HEK293 (cell line): Measurements from ENCODE around the gene BRI3BP.
"Not testable (repeated sequence)": the region's sequence is repeated elsewhere in the genome, so short reads cannot be mapped to it uniquely, and the experiment has no call there.

Source experiments
- CTCF ChIA-PET: fragments of 350-600 bp; formaldehyde crosslinking; extraction: SDS; loops from one replicate; lab custom pipeline; 2021; ENCODE audit warnings: antibody characterized with exemption; lab: Yijun Ruan, JAX
- POLR2A ChIA-PET: fragments of 300-600 bp; formaldehyde crosslinking; extraction: SDS; loops from one replicate; lab custom pipeline; 2020; ENCODE audit warnings: antibody characterized with exemption, inconsistent platforms; lab: Yijun Ruan, JAX
- H3K27ac ChIP-seq: fragments of 200-500 bp; sonication (Bioruptor generic); 2 replicates; pipeline ENCODE4 v1.5.1; 2014; ENCODE audit warnings: low read depth, low read length, control low read depth, inconsistent platforms; ENCODE audit errors: extremely low read depth
- H3K36me3 ChIP-seq, 2 experiments: fragments of 200-500 bp in 1 of 2; sonication (Bioruptor generic) in 1 of 2; 1 replicate in 1 of 2; 2 replicates in 1 of 2; pipeline ENCODE4 v1.5.1; 2014 to 2017; ENCODE audit warnings: inconsistent platforms in 2 of 2, low read length in 2 of 2; ENCODE audit not compliant: control insufficient read depth in 2 of 2, insufficient read depth in 1 of 2
- H3K4me1 ChIP-seq: fragments of 200-500 bp; sonication (Bioruptor generic); 2 replicates; pipeline ENCODE4 v1.5.1; 2014; ENCODE audit warnings: mild to moderate bottlenecking, low read length, inconsistent platforms; ENCODE audit not compliant: control insufficient read depth, insufficient read depth
- H3K4me3 ChIP-seq: 2 replicates; pipeline ENCODE4 v1.5.1; 2011; ENCODE audit warnings: low read depth, mild to moderate bottlenecking, control low read depth, low read length, moderate library complexity
- H3K9me3 ChIP-seq: fragments of 200-500 bp; sonication (Bioruptor generic); 2 replicates; pipeline ENCODE4 v1.5.1; 2014; ENCODE audit warnings: low read depth, low read length, inconsistent platforms; ENCODE audit not compliant: control insufficient read depth, insufficient read depth
- GLIS2 ChIP-seq: fragments of 450-650 bp; formaldehyde crosslinking; IDR thresholded peaks from 2 replicates; pipeline ENCODE4 v1.5.1; 2016; ENCODE audit warnings: missing biosample characterization, missing genetic modification characterization
- HIC1 ChIP-seq: fragments of 450-650 bp; formaldehyde crosslinking; IDR thresholded peaks from 2 replicates; pipeline ENCODE4 v1.5.1; 2016; ENCODE audit warnings: missing biosample characterization, missing genetic modification characterization
- KLF8 ChIP-seq: fragments of 450-650 bp; formaldehyde crosslinking; IDR thresholded peaks from 2 replicates; pipeline ENCODE4 v1.5.1; 2016; ENCODE audit warnings: missing biosample characterization, missing genetic modification characterization
- PRDM4 ChIP-seq: fragments of 450-650 bp; formaldehyde crosslinking; IDR thresholded peaks from 2 replicates; pipeline ENCODE4 v1.5.1; 2017; ENCODE audit warnings: missing biosample characterization, missing genetic modification characterization
- TRIM28 ChIP-seq: IDR thresholded peaks from 2 replicates; pipeline ENCODE4 v1.6.1; 2011; ENCODE audit warnings: low read length, control low read depth, borderline replicate concordance
- TSHZ1 ChIP-seq: fragments of 450-650 bp; formaldehyde crosslinking; IDR thresholded peaks from 2 replicates; pipeline ENCODE4 v1.5.1; 2016; ENCODE audit warnings: missing biosample characterization, missing genetic modification characterization, borderline replicate concordance
- YY1 ChIP-seq: fragments of 450-650 bp; formaldehyde crosslinking; IDR thresholded peaks from 2 replicates; pipeline ENCODE4 v1.5.1; 2018; ENCODE audit warnings: missing biosample characterization, missing genetic modification characterization
- ZBTB11 ChIP-seq: fragments of 450-650 bp; formaldehyde crosslinking; conservative IDR thresholded peaks from 2 replicates; pipeline ENCODE4 v1.5.1; 2016; ENCODE audit warnings: low read depth, missing biosample characterization, missing genetic modification characterization
- ZBTB17 ChIP-seq: fragments of 450-650 bp; formaldehyde crosslinking; IDR thresholded peaks from 2 replicates; pipeline ENCODE4 v1.5.1; 2016; ENCODE audit warnings: missing biosample characterization, missing genetic modification characterization
- ZNF24 ChIP-seq: fragments of 450-650 bp; formaldehyde crosslinking; IDR thresholded peaks from 2 replicates; pipeline ENCODE4 v1.5.1; 2016; ENCODE audit warnings: missing biosample characterization, missing genetic modification characterization
- ZNF404 ChIP-seq: fragments of 450-650 bp; formaldehyde crosslinking; IDR thresholded peaks from 2 replicates; pipeline ENCODE4 v1.5.1; 2017; ENCODE audit warnings: missing biosample characterization, missing genetic modification characterization
- ZNF473 ChIP-seq: fragments of 450-650 bp; formaldehyde crosslinking; IDR thresholded peaks from 2 replicates; pipeline ENCODE4 v1.5.1; 2017; ENCODE audit warnings: missing biosample characterization, missing genetic modification characterization
- ZNF561 ChIP-seq: fragments of 450-650 bp; IDR thresholded peaks from 2 replicates; pipeline ENCODE4 v1.5.1; 2018; ENCODE audit warnings: missing biosample characterization, missing genetic modification characterization, borderline replicate concordance
- ZNF629 ChIP-seq: fragments of 450-650 bp; formaldehyde crosslinking; IDR thresholded peaks from 2 replicates; pipeline ENCODE4 v1.5.1; 2017; ENCODE audit warnings: missing biosample characterization, missing genetic modification characterization
- ZNF843 ChIP-seq: fragments of 450-650 bp; formaldehyde crosslinking; IDR thresholded peaks from 2 replicates; pipeline ENCODE4 v1.5.1; 2016; ENCODE audit warnings: missing biosample characterization, missing genetic modification characterization
- ZXDB ChIP-seq: fragments of 450-650 bp; formaldehyde crosslinking; IDR thresholded peaks from 2 replicates; pipeline ENCODE4 v1.5.1; 2016; ENCODE audit warnings: missing biosample characterization, missing genetic modification characterization

The BRI3BP gene

GRCh38 chr12:124980098-124980892, 13.2 kb upstream of the BRI3BP start:
- H3K9me3 ChIP-seq = no peaks in the 10 kb centered on the region
- no peaks in the 10 kb centered on the region for H3K4me1 ChIP-seq
- H3K4me3 ChIP-seq = no peak overlapping the region
- peaks cover 29 to 79% of the 10 kb centered on the region in 2 experiments for H3K36me3 ChIP-seq
- CTCF ChIA-PET = interaction anchor here (0.6 kb wide), 1 partner anchor 153 kb away, joined by 4 read pairs; no protein-coding TSS in a partner anchor
- TF ChIP-seq ZNF843 (no peak), YY1 (tag by site-specific recombination) (no peak), ZNF473 (tag by site-specific recombination) (no peak), ZNF24 (tag by site-specific recombination) (no peak)
- POLR2A ChIA-PET = no interaction called here
- H3K27ac ChIP-seq = no peak overlapping the region

GRCh38 chr12:124986876-124987275, 6.6 kb upstream of the BRI3BP start:
- H3K27ac ChIP-seq, H3K9me3 ChIP-seq, H3K4me1 ChIP-seq, POLR2A ChIA-PET, H3K4me3 ChIP-seq: not testable (repeated sequence)
- CTCF ChIA-PET = interaction anchor here (1.2 kb wide), 1 partner anchor 74 kb away, joined by 3 read pairs; no protein-coding TSS in a partner anchor
- peaks cover 11 to 32% of the 10 kb centered on the region in 2 experiments; a peak in 2 of 3 replicates for H3K36me3 ChIP-seq

- H3K9me3 ChIP-seq = no peaks in the 10 kb centered on the region
- POLR2A ChIA-PET = interaction anchor here (1.1 to 2.2 kb wide), 2 partner anchors 76 to 78 kb away, joined by 3 to 10 read pairs; partner anchors contain the start of gene UBC
- no peaks in the 10 kb centered on the region for H3K4me1 ChIP-seq
- H3K27ac ChIP-seq = peak overlapping the region; percentile 80; the same call in 1 of the 2 replicates
- CTCF ChIA-PET = interaction anchor here (0.5 to 1.7 kb wide), 3 partner anchors 16 to 129 kb away, joined by 3 to 11 read pairs (median 3); no protein-coding TSS in a partner anchor
- peak overlapping the region; percentile 67 for H3K4me3 ChIP-seq
- peaks cover 0 to 5% of the 10 kb centered on the region in 2 experiments; a peak in 1 of 3 replicates for H3K36me3 ChIP-seq
- TF ChIP-seq ZNF629 (tag by site-specific recombination) (peak; percentile 55; the same call in 1 of the 2 replicates), KLF8 (tag by site-specific recombination) (peak; percentile 73), TRIM28 (peak; percentile 60), GLIS2 (tag by site-specific recombination) (no peak), ZNF24 (tag by site-specific recombination) (0 out of 2 replicates have a peak, but pooled peaks have one; percentile 28), ZNF404 (tag by site-specific recombination) (no peak), PRDM4 (tag by site-specific recombination) (0 out of 2 replicates have a peak, but pooled peaks have one; percentile 40), ZBTB17 (tag by site-specific recombination) (peak; percentile 85), ZNF561 (tag by site-specific recombination) (0 out of 2 replicates have a peak, but pooled peaks have one; percentile 57), ZXDB (tag by site-specific recombination) (peak; percentile 74), TSHZ1 (0 out of 2 replicates have a peak, but pooled peaks have one; percentile 36), HIC1 (tag by site-specific recombination) (peak; percentile 70), ZBTB11 (tag by site-specific recombination) (peak; percentile 67)
Observed at GRCh38 chr12:124992874-124993625, 395 bp upstream of the BRI3BP start.
